HUES6 (cell line): ENCODE results near the gene FBXO38.

ENCODE experiments used
- H3K27ac ChIP-seq: 2 replicates; pipeline ENCODE4 v1.7.0; 2013; ENCODE audit warnings: low read depth, mild to moderate bottlenecking, low read length, inconsistent platforms
- H3K27me3 ChIP-seq: 2 replicates; pipeline ENCODE4 v1.6.1; 2013; ENCODE audit warnings: low read length; ENCODE audit not compliant: control insufficient read depth, insufficient read depth
- H3K36me3 ChIP-seq: 2 replicates; pipeline ENCODE4 v1.6.1; 2013; ENCODE audit warnings: low read length; ENCODE audit not compliant: control insufficient read depth, insufficient read depth
- H3K4me1 ChIP-seq: 2 replicates; pipeline ENCODE4 v1.6.1; 2013; ENCODE audit warnings: low read length; ENCODE audit not compliant: control insufficient read depth, insufficient read depth
- H3K4me3 ChIP-seq: 2 replicates; pipeline ENCODE4 v1.5.1; 2013; ENCODE audit warnings: low read depth, low read length
- H3K9ac ChIP-seq: one replicate; pipeline ENCODE4 v1.6.1; 2013; ENCODE audit warnings: mild to moderate bottlenecking, low read length
- H3K9me3 ChIP-seq: 2 replicates; pipeline ENCODE4 v1.6.1; 2013; ENCODE audit warnings: low read depth, low read length; ENCODE audit not compliant: control insufficient read depth, insufficient read depth

The FBXO38 gene

DNA sequence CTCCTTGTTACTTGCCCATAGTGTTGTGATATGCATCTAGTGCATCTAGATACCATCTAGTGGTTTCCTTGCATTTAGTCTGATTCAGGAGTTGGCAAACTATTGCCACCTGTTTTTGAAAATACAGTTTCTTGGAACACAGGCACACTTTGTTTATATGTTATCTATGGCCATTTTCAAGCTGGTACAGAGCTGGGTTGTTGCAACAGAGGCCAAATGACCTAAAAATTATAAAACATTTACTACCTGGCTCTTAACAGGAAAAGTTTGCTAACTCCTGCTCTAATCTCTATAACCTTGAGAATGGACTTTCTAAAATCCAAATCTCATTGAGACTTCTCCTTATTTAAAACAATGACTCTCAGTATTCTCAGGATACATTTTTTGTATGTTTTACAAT lies 19.4 kb upstream of the FBXO38 start:
- Histone ChIP-seq H3K4me1 (no peaks in the 10 kb centered on the region), H3K36me3 (no peaks in the 10 kb centered on the region), H3K27me3 (no peaks in the 10 kb centered on the region), H3K9me3 (no peaks in the 10 kb centered on the region), H3K27ac (no peak overlapping the region), H3K9ac (no peak overlapping the region), H3K4me3 (no peak overlapping the region)

DNA sequence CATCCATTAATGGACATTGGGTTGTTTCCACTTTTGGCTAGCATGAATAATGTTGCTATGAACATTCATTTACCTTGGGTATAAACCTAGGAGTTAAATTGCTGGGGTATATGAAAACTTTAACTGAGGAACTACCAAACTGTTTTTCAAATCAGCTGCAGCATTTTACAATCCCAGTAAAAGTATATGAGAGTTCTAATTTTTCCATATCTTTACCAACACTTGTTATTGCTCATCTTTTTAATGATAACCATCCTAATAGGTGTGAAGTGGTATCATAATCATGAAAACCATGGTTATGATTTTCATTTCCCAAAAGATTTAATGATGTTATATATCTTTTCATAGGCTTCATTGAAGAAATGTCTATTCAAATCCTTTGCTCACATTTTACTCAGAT lies 15.5 kb upstream of the FBXO38 start:
- no peaks in the 10 kb centered on the region for H3K9me3 ChIP-seq
- no peaks in the 10 kb centered on the region for H3K27me3 ChIP-seq
- no peak overlapping the region for H3K27ac ChIP-seq
- H3K4me3 ChIP-seq, result no peak overlapping the region
- no peak overlapping the region for H3K9ac ChIP-seq
- no peaks in the 10 kb centered on the region for H3K4me1 ChIP-seq
- H3K36me3 ChIP-seq, result no peaks in the 10 kb centered on the region

DNA sequence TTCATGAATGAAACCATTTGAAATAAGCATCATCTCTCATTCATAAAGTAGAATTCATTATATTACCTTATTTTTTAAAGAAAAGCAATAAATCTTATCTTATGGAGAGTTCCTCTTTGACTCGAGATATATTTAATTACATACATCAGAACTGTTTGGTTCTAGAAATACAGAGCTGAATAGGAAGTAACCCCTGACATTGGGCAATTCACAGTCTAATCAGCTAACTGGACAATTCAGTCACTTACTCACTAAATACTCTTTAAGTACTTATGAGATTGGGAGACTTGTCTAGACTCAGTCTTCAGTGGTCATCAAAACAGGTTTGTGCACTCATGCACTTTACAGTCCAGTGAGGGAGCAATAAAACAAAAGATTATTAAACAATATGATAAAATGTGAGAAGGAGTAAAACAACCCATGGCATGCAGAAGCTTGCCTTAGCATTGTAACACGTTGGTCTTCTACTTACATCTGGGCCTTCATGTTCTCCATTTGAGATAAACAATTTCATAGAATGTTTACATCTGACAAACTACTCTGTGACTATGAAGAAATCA lies 11.5 kb upstream of the FBXO38 start:
- Histone ChIP-seq H3K4me1 (no peaks in the 10 kb centered on the region), H3K36me3 (no peaks in the 10 kb centered on the region), H3K9me3 (no peaks in the 10 kb centered on the region), H3K27me3 (no peaks in the 10 kb centered on the region), H3K4me3 (no peak overlapping the region), H3K27ac (no peak overlapping the region), H3K9ac (no peak overlapping the region)

DNA sequence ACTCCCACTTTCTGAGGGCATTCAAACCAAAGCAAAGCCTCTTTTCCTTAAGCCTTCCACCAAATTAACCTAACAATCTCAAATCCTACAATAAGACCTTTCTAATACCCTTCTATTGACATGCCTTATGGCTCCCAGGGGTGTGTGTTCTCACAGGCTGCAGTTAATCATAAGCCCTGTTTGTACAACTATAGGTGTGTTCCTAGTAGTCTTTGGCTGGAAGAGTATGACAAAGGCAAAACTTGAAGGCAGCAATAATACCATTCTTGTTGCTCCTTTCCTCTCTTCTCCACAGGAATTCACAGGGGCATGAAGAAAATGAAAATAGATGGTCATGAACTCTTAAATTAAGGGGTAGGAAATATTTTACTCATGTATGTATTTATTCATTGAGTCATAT lies 10.9 kb upstream of the FBXO38 start:
- Histone ChIP-seq H3K27me3 (no peaks in the 10 kb centered on the region), H3K36me3 (no peaks in the 10 kb centered on the region), H3K4me3 (no peak overlapping the region), H3K9ac (no peak overlapping the region), H3K4me1 (no peaks in the 10 kb centered on the region), H3K9me3 (no peaks in the 10 kb centered on the region), H3K27ac (no peak overlapping the region)

DNA sequence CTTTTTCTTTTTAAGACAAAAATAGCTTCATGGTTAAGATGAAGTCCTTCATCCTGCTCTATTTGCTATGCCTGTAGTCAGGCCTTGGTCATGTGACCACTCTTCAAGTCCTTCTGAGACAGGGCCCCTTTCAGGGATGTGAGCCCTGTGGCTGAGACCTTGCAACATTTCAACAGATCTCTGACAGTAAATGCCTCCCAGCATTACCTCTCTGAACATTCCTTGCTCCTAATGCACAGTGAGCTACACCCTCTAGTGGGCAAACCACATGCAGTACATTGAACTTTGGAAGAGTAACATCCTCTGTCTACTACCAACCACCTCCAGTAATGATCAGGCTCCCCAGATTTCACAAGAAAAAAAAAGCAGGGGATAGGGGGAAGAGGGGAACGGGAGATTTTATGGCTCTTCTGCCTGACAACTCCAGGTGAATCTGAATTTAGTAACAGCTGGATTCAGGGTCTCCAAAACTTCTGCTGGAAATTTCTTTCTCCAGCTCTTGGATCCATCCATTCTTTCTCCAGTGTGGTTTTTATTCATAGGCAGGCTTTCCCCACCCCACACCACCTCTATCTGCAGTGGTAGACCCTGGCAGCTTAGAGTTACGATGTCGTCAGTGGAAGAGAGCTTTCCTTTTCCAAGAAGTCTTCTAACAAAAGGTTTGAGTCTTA lies 8.9 kb upstream of the FBXO38 start:
- no peaks in the 10 kb centered on the region for H3K4me1 ChIP-seq
- no peak overlapping the region for H3K9ac ChIP-seq
- H3K27me3 ChIP-seq, result no peaks in the 10 kb centered on the region
- no peaks in the 10 kb centered on the region for H3K36me3 ChIP-seq
- H3K4me3 ChIP-seq, result no peak overlapping the region
- H3K9me3 ChIP-seq, result no peaks in the 10 kb centered on the region; the same call in none of the 2 replicates
- no peak overlapping the region for H3K27ac ChIP-seq

DNA sequence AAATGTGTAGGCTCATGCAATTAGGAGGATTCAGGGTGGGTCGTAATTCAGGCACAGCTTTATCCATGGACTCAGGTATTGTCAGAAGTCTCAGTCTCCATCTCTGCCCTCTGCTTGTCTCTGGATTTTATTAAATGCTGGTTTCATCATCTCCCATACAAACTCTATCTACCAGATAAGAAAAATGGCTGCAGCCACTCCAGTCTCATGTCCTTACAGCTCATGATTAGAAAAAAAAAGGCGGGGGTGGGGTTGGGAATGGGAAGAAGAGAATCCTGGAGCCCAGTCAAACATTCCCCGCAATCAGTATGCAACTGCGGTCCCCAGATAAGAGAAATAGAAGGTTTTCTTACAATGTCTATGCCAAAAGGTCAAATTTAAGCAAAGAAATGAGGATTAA lies 7.6 kb upstream of the FBXO38 start:
- H3K9me3 ChIP-seq, result no peaks in the 10 kb centered on the region; the same call in none of the 2 replicates
- no peaks in the 10 kb centered on the region for H3K4me1 ChIP-seq
- no peak overlapping the region for H3K27ac ChIP-seq
- no peaks in the 10 kb centered on the region for H3K27me3 ChIP-seq
- H3K9ac ChIP-seq, result no peak overlapping the region
- no peaks in the 10 kb centered on the region for H3K36me3 ChIP-seq
- no peak overlapping the region for H3K4me3 ChIP-seq

DNA sequence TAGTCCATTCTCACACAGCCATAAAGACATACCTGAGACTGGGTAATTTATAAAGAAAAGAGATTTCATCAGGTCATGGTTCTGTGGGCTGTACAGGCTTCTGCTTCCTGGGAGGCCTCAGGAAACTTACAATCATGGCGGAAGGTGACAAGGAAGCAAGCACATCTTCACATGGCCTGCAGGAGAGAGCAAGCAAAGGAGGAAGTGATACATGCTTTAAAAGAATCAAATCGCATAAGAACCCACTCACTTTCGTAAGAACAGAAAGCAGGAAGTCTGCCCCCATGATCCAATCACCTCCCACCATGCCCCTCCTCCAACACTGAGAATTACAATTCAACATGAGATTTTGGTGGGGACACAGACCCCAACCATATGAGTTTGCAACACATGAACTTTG lies 5.1 kb upstream of the FBXO38 start:
- Histone ChIP-seq H3K4me3 (no peak overlapping the region), H3K27me3 (no peaks in the 10 kb centered on the region), H3K4me1 (no peaks in the 10 kb centered on the region), H3K27ac (no peak overlapping the region), H3K9me3 (no peaks in the 10 kb centered on the region; the same call in none of the 2 replicates), H3K9ac (no peak overlapping the region), H3K36me3 (no peaks in the 10 kb centered on the region)

DNA sequence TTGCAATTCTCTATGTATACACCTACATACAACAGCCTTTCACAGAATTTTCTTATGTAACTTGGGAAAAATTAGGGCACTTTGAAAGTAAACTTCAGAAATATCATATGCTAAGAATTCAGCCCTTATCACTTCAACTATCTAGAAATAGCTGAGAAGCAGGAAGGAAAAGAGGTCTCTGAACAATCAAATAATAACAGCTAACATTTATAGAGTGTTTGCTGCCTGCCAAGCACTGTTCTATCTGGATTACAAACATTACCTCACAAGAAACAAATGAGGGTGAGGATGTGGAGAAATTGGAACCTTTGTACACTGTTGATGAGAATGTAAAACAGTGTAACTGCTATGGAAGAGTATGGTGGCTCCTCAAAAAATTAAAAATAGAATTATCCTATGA lies 4.4 kb upstream of the FBXO38 start:
- H3K9me3 ChIP-seq, result no peaks in the 10 kb centered on the region; the same call in none of the 2 replicates
- no peaks in the 10 kb centered on the region for H3K27me3 ChIP-seq
- H3K27ac ChIP-seq, result no peak overlapping the region
- no peaks in the 10 kb centered on the region for H3K36me3 ChIP-seq
- no peak overlapping the region for H3K9ac ChIP-seq
- no peak overlapping the region for H3K4me3 ChIP-seq
- H3K4me1 ChIP-seq, result no peaks in the 10 kb centered on the region

DNA sequence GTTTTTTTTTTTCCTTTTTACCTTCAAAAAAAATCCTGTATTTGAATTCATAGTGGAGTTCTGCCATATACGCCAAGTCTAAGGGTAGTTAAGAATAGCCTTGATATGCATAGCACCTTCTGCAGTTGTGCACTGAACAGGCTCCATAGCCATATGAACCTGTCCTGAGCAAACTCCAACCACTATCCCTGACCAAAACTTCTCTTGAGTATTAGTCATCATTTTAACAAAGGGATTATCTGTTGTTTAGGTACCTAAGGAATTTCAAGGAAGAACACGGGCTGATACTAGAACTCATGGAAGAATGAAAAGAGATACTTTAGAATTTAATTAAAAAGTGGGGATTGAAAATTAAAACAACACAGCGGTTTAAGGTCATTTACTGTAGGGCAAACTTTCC lies 1.9 kb upstream of the FBXO38 start:
- no peaks in the 10 kb centered on the region for H3K36me3 ChIP-seq
- H3K9ac ChIP-seq, result no peak overlapping the region
- H3K4me3 ChIP-seq, result no peak overlapping the region
- H3K27ac ChIP-seq, result no peak overlapping the region
- no peaks in the 10 kb centered on the region for H3K27me3 ChIP-seq
- H3K4me1 ChIP-seq, result peaks cover 7% of the 10 kb centered on the region
- H3K9me3 ChIP-seq, result no peaks in the 10 kb centered on the region; the same call in none of the 2 replicates

DNA sequence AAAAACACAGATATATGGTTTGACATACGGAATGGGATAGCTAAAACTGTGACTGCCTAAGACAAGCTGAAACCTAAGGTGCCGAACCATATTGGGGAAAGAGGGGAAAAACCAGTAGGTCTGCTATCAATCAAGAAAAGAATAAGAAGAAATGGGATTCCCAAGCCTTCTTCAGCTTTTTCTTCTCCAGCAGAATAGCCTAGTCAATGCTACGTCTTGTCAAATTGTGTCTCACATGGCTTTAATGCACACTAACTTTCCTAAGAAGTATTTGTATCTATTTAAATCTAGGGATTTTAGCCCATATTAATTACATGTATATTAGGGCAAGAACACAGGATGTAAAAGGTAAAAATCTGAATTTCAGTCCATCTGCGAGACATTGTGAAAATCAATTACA lies 797 bp upstream of the FBXO38 start:
- H3K4me3 ChIP-seq, result peak overlapping the region; percentile 93
- H3K27ac ChIP-seq, result no peak overlapping the region
- H3K4me1 ChIP-seq, result peaks cover 7% of the 10 kb centered on the region

DNA sequence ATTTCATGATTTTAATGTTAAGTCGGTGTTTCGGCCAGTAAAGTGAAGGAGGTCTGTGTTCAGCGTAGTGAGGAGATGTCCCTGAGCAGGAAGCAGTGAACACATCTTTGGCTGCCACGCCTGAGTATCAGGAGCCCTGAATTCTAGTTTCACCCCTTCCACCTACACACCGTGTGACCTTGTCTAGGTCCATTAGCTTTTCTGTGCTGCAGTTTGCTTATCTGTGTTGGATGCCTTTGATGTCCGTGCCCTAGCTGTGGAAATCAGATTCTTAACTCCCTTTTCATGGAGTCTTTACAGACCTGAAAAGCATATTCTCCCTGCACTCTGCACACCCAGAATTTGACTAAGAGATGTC lies 601 bp downstream of the FBXO38 start:
- Histone ChIP-seq H3K9ac (peak overlapping the region; percentile 69), H3K36me3 (peaks cover 4% of the 10 kb centered on the region; the same call in 1 of the 2 replicates), H3K4me3 (peak overlapping the region; percentile 93), H3K27me3 (no peaks in the 10 kb centered on the region), H3K27ac (peak overlapping the region; percentile 38; the same call in 1 of the 2 replicates), H3K9me3 (no peaks in the 10 kb centered on the region), H3K4me1 (peaks cover 14% of the 10 kb centered on the region)

More for the DNA sequence above, 797 bp upstream of the FBXO38 start:
- H3K9ac ChIP-seq, result no peak overlapping the region
- 0 out of 2 replicates have a peak, but pooled peaks cover 4% of the 10 kb centered on the region for H3K36me3 ChIP-seq
- H3K9me3 ChIP-seq, result no peaks in the 10 kb centered on the region; the same call in none of the 2 replicates
- no peaks in the 10 kb centered on the region for H3K27me3 ChIP-seq
